Measurements from ENCODE around the gene SYNM.

SYNM gene, protein sequence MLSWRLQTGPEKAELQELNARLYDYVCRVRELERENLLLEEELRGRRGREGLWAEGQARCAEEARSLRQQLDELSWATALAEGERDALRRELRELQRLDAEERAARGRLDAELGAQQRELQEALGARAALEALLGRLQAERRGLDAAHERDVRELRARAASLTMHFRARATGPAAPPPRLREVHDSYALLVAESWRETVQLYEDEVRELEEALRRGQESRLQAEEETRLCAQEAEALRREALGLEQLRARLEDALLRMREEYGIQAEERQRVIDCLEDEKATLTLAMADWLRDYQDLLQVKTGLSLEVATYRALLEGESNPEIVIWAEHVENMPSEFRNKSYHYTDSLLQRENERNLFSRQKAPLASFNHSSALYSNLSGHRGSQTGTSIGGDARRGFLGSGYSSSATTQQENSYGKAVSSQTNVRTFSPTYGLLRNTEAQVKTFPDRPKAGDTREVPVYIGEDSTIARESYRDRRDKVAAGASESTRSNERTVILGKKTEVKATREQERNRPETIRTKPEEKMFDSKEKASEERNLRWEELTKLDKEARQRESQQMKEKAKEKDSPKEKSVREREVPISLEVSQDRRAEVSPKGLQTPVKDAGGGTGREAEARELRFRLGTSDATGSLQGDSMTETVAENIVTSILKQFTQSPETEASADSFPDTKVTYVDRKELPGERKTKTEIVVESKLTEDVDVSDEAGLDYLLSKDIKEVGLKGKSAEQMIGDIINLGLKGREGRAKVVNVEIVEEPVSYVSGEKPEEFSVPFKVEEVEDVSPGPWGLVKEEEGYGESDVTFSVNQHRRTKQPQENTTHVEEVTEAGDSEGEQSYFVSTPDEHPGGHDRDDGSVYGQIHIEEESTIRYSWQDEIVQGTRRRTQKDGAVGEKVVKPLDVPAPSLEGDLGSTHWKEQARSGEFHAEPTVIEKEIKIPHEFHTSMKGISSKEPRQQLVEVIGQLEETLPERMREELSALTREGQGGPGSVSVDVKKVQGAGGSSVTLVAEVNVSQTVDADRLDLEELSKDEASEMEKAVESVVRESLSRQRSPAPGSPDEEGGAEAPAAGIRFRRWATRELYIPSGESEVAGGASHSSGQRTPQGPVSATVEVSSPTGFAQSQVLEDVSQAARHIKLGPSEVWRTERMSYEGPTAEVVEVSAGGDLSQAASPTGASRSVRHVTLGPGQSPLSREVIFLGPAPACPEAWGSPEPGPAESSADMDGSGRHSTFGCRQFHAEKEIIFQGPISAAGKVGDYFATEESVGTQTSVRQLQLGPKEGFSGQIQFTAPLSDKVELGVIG (N-terminal part only)

GRCh38 chr15:99104788-99105513 is at the start of gene SYNM:
SYNM (plus strand) TSS chr15:99105080; CDS start chr15:99105200, 120 bp downstream.
- DNase-seq, result peak; percentile 39
- H3K27me3 ChIP-seq (replicated peaks), result no peaks in the 10 kb centered on the region
- in situ Hi-C loops (cut with HindIII; ENCODE audit: low pct_ligation_motif_present, low sequenced_read_pairs), result loop anchor here (25.0 kb wide), 1 partner anchor 107 kb away; no protein-coding TSS in a partner anchor
- H3K27ac ChIP-seq, result no peak within 1 kb of the TSS
- TF ChIP-seq, protein P1, sequence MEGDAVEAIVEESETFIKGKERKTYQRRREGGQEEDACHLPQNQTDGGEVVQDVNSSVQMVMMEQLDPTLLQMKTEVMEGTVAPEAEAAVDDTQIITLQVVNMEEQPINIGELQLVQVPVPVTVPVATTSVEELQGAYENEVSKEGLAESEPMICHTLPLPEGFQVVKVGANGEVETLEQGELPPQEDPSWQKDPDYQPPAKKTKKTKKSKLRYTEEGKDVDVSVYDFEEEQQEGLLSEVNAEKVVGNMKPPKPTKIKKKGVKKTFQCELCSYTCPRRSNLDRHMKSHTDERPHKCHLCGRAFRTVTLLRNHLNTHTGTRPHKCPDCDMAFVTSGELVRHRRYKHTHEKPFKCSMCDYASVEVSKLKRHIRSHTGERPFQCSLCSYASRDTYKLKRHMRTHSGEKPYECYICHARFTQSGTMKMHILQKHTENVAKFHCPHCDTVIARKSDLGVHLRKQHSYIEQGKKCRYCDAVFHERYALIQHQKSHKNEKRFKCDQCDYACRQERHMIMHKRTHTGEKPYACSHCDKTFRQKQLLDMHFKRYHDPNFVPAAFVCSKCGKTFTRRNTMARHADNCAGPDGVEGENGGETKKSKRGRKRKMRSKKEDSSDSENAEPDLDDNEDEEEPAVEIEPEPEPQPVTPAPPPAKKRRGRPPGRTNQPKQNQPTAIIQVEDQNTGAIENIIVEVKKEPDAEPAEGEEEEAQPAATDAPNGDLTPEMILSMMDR (IDR thresholded peaks at IDR 0.05; ENCODE audit: low read depth, low read length, missing control alignments), result peak; percentile 51
- H3K36me3 ChIP-seq (replicated peaks), result no peaks in the 10 kb centered on the region
- H3K4me3 ChIP-seq (ENCODE audit: low read depth, low read length), result peak within 1 kb of the TSS; percentile 51

- DNase-seq, result no peak
- in situ Hi-C loops (cut with HindIII; ENCODE audit: low pct_ligation_motif_present, low sequenced_read_pairs), result no loop called here
- TF ChIP-seq, protein P1 (IDR thresholded peaks at IDR 0.05; ENCODE audit: low read depth, low read length, missing control alignments), result no peak
Observed at GRCh38 chr15:99055555-99056134, 49.2 kb upstream of the SYNM start.

GRCh38 chr15:99057020-99057419 is 47.9 kb upstream of the SYNM start:
- in situ Hi-C loops (cut with HindIII; ENCODE audit: low pct_ligation_motif_present, low sequenced_read_pairs), result no loop called here
- Histone ChIP-seq H3K27ac (no peak overlapping the region), H3K36me3 (replicated peaks) (no peaks in the 10 kb centered on the region), H3K4me3 (ENCODE audit: low read depth, low read length) (no peak overlapping the region), H3K27me3 (replicated peaks) (no peaks in the 10 kb centered on the region)
- no peak for DNase-seq
- TF ChIP-seq, protein P1 (IDR thresholded peaks at IDR 0.05; ENCODE audit: low read depth, low read length, missing control alignments), result no peak

More at GRCh38 chr15:99055555-99056134, 49.2 kb upstream of the SYNM start:
- Histone ChIP-seq H3K27ac (no peak overlapping the region), H3K36me3 (replicated peaks) (no peaks in the 10 kb centered on the region), H3K4me3 (ENCODE audit: low read depth, low read length) (no peak overlapping the region), H3K27me3 (replicated peaks) (no peaks in the 10 kb centered on the region)

DNA sequence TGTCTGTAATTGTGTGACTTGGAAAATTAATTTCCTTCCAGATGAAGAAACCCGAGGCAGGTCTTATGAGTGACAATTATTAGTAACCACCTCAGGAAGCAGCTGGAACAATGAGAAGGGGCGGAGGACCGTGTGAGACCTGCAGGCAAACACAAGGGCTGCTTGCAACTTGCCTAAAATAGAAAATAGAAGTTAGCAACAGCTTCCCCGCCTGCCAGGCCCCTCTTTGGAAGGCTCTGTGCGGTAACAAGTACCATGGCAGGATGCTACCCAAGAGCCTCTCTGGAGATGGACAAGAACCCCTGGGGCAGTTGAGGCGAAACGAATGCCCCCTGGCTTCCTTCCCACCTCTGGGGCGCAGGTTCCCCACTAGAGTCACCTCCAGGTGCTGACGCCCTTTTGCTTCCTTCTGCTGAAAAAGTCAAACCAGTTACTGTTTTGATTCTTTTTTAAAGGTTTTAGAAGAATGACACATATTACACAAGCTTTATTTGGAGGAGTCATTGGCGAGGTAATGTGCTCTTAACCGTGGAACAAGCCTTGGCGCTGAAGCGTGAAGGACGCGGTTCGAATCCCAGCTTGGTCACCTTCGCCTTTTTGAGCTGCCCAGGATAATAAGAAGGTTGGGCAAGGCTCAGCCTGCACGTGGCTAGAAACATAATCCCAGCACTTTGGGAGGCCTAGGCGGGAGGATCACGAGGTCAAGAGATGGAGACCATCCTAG is 47.0 kb upstream of the SYNM start:
- Histone ChIP-seq H3K4me3 (ENCODE audit: low read depth, low read length) (no peak overlapping the region), H3K36me3 (replicated peaks) (no peaks in the 10 kb centered on the region), H3K27me3 (replicated peaks) (no peaks in the 10 kb centered on the region), H3K27ac (no peak overlapping the region)
- in situ Hi-C loops (cut with HindIII; ENCODE audit: low pct_ligation_motif_present, low sequenced_read_pairs), result no loop called here
- TF ChIP-seq, protein P1 (IDR thresholded peaks at IDR 0.05; ENCODE audit: low read depth, low read length, missing control alignments), result no peak
- DNase-seq, result no peak
